ENCODE results near the gene ST7. TPM values are rescaled to one million over a fixed set of nuclear protein-coding genes. Genes with fewer than 3 reads are reported as not detected.
"Not testable (repeated sequence)": the region's sequence is repeated elsewhere in the genome, so short reads cannot be mapped to it uniquely, and the experiment has no call there.

ST7 gene
- total RNA-seq, 2 donors from 2014 or later: 24.6 to 34.3 TPM

DNA sequence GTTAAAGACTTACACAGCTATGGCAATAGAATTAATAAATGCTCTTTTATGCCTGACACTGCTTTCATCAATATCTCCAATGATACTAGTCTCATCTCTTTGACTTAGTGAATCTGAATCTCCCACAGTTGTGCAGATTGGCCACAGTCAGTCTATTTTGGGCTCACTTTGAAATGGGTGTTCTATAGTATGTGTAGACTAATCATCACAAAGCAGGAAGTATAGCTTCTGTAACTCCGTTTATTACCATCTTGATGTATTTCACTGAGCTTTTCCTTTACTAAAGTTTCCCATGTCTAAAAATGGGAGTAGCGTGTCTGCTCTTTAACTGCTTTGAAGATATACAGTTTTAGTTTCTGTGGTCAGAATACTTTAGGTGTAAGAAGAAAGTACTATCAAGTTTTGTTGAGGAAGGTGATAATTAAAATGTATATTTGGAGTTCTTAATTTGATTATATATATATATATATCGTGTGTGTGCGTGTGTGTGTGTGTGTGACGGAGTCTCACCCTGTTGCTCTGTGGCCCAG, 70.1 kb downstream of the ST7 start:
- no peak for DNase-seq
- Histone ChIP-seq H3K4me1 (peaks cover 10% of the 10 kb centered on the region), H3K9me3 (no peaks in the 10 kb centered on the region), H3K4me3 (no peak overlapping the region), H3K36me3 (replicated peaks in 1 of 2; ENCODE audit: insufficient read depth in 1 of 2, low read depth in 2 of 2) (no peaks in the 10 kb centered on the region), H3K27ac (no peak overlapping the region), H3K27me3 (no peaks in the 10 kb centered on the region)
- intact Hi-C loops (cut with DNase I): no loop called here
- WGBS, 2 donors: 90 to 92% methylated on average over 5 of the region's 5 CpGs
- ATAC-seq: no peak
- TF ChIP-seq POLR2A (IDR thresholded peaks at IDR 0.05): no peak
- TF ChIP-seq CTCF (IDR thresholded peaks at IDR 0.05): no peak

- H3K27ac ChIP-seq: no peak overlapping the region
- intact Hi-C loops (cut with DNase I): no loop called here
Observed at GRCh38 chr7:117024811-117025210, 71.5 kb downstream of the ST7 start.

DNA sequence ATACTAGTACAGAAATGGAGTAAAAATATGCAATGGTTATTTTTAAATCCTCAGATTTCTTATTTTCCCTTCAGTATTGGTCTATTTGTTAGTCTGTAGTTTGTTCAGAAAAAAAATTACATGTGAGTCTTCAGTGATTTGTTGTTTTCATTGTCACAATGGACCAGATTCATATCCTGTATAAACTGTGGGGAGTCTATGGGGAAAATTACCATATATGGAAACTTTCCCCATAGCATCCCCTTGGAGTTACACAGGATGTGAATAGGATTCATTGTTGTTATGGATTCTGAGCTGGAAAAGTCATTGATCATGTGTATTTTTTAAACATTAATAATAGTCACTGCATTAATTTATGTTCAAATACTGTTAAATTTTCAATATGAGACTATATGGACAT, 72.6 kb downstream of the ST7 start:
- TF ChIP-seq CTCF (IDR thresholded peaks at IDR 0.05) (no peak), POLR2A (IDR thresholded peaks at IDR 0.05) (no peak)
- intact Hi-C loops (cut with DNase I): no loop called here
- DNase-seq: no peak
- no peak overlapping the region for H3K27ac ChIP-seq
- peaks cover 10% of the 10 kb centered on the region for H3K4me1 ChIP-seq
- ATAC-seq: no peak
- H3K36me3 ChIP-seq (replicated peaks in 1 of 2; ENCODE audit: insufficient read depth in 1 of 2, low read depth in 2 of 2): no peaks in the 10 kb centered on the region
- no peak overlapping the region for H3K4me3 ChIP-seq
- peaks cover 0 to 4% (median 0%) of the 10 kb centered on the region in 3 donors for H3K9me3 ChIP-seq
- no peaks in the 10 kb centered on the region for H3K27me3 ChIP-seq

More at GRCh38 chr7:117024811-117025210, 71.5 kb downstream of the ST7 start:
- no peak for TF ChIP-seq POLR2A (IDR thresholded peaks at IDR 0.05)
- TF ChIP-seq CTCF (IDR thresholded peaks at IDR 0.05): no peak
- no peaks in the 10 kb centered on the region for H3K9me3 ChIP-seq
- no peaks in the 10 kb centered on the region for H3K36me3 ChIP-seq (replicated peaks in 1 of 2; ENCODE audit: insufficient read depth in 1 of 2, low read depth in 2 of 2)
- no peaks in the 10 kb centered on the region for H3K27me3 ChIP-seq
- H3K4me1 ChIP-seq: peaks cover 10% of the 10 kb centered on the region
- no peak overlapping the region for H3K4me3 ChIP-seq
- ATAC-seq (no peak), DNase-seq (no peak)

DNA sequence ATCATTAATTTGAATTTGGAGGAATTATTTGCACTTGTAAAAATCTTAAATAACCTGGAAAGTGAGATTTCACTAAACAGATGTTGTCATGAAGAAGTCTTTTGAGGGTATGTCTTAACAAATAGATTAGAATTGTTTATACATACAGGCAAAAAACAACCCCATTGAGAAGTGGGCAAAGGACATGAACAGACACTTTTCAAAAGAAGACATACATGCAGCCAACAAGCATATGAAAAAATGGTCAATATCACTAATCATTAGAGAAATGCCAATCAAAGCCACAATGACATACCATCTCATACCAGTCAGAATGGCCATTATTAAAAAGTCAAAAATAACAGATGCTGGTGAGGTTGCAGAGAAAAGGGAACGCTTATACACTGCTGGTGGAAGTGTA, 77.0 kb downstream of the ST7 start:
- ATAC-seq; H3K4me3 ChIP-seq; H3K27ac ChIP-seq; H3K27me3 ChIP-seq; DNase-seq; H3K36me3 ChIP-seq (replicated peaks in 1 of 2; ENCODE audit: insufficient read depth in 1 of 2, low read depth in 2 of 2); intact Hi-C loops (cut with DNase I); H3K9me3 ChIP-seq: not testable (repeated sequence)
- peaks cover 15% of the 10 kb centered on the region for H3K4me1 ChIP-seq
- WGBS, 2 donors: 100% methylated on average over 1 of the region's 1 CpG

DNA sequence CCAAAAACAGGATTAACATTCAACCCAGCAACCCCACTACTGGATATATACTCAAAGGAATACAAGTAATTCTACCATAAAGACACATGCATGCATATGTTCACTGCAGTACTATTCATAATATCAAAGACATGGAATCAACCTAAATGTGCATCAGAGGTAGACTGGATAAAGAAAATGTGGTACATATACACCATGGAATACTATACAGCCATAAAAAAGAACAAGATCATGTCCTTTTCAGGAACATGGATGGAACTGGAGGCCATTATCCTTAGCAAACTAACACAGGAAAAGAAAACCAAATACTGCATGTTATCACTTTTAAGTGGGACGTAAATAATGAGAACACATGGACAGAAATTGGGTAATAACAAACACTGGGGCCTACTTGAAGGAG, 77.5 kb downstream of the ST7 start:
- WGBS, 2 donors: 0 to 6% methylated on average over 1 of the region's 1 CpG
- H3K9me3 ChIP-seq; H3K27ac ChIP-seq; H3K4me3 ChIP-seq; intact Hi-C loops (cut with DNase I); ATAC-seq; H3K36me3 ChIP-seq (replicated peaks in 1 of 2; ENCODE audit: insufficient read depth in 1 of 2, low read depth in 2 of 2); DNase-seq; H3K27me3 ChIP-seq: not testable (repeated sequence)
- H3K4me1 ChIP-seq: peaks cover 18% of the 10 kb centered on the region

- Histone ChIP-seq H3K4me1 (peaks cover 24% of the 10 kb centered on the region), H3K27ac (no peak overlapping the region), H3K27me3 (no peaks in the 10 kb centered on the region), H3K36me3 (replicated peaks in 1 of 2; ENCODE audit: insufficient read depth in 1 of 2, low read depth in 2 of 2) (no peaks in the 10 kb centered on the region), H3K4me3 (no peak overlapping the region), H3K9me3 (peaks cover 0 to 4% (median 0%) of the 10 kb centered on the region in 3 donors)
- TF ChIP-seq CTCF (IDR thresholded peaks at IDR 0.05): no peak
- no peak for TF ChIP-seq POLR2A (IDR thresholded peaks at IDR 0.05)
- ATAC-seq (no peak), DNase-seq (no peak)
- WGBS, 2 donors: 68 to 75% methylated on average over 1 of the region's 1 CpG
- intact Hi-C loops (cut with DNase I): no loop called here
Observed at GRCh38 chr7:117032810-117033209, 79.5 kb downstream of the ST7 start.
